NB4 (cell line): ENCODE data around the gene OR4F15.
A peak's percentile ranks its signal among the peaks of the same experiment; 100 is the strongest.

Source experiments
- DNase-seq: peaks from one replicate; pipeline ENCODE4 v3.0.0; 2010; ENCODE audit warnings: low read depth
- H3K4me3 ChIP-seq: one replicate; pipeline ENCODE4 v1.5.1; 2011; ENCODE audit warnings: mild to moderate bottlenecking, low read depth, low read length, moderate library complexity
- MAX ChIP-seq: IDR thresholded peaks from 2 replicates; pipeline ENCODE4 v1.6.1; 2011; ENCODE audit warnings: low read depth, low read length
- MYC ChIP-seq: IDR thresholded peaks from 2 replicates; pipeline ENCODE4 v1.6.1; 2011; ENCODE audit warnings: low read depth, low read length
- POLR2A ChIP-seq: IDR thresholded peaks from 2 replicates; pipeline ENCODE4 v1.6.1; 2011; ENCODE audit warnings: mild to moderate bottlenecking; ENCODE audit not compliant: insufficient read length; ENCODE audit errors: extremely low read depth
- TF ChIP-seq, protein P1 (sequence below): IDR thresholded peaks from one replicate; pipeline ENCODE4 v1.5.1; 2012; ENCODE audit warnings: low read depth, low read length

The OR4F15 gene

GRCh38 chr15:101813803-101814534 lies 2.0 kb downstream of the OR4F15 start:
- H3K4me3 ChIP-seq, result no peak overlapping the region
- DNase-seq, result peak; percentile 6
- TF ChIP-seq POLR2A, result no peak
- no peak for TF ChIP-seq MAX
- TF ChIP-seq MYC, result no peak
- TF ChIP-seq, protein P1, sequence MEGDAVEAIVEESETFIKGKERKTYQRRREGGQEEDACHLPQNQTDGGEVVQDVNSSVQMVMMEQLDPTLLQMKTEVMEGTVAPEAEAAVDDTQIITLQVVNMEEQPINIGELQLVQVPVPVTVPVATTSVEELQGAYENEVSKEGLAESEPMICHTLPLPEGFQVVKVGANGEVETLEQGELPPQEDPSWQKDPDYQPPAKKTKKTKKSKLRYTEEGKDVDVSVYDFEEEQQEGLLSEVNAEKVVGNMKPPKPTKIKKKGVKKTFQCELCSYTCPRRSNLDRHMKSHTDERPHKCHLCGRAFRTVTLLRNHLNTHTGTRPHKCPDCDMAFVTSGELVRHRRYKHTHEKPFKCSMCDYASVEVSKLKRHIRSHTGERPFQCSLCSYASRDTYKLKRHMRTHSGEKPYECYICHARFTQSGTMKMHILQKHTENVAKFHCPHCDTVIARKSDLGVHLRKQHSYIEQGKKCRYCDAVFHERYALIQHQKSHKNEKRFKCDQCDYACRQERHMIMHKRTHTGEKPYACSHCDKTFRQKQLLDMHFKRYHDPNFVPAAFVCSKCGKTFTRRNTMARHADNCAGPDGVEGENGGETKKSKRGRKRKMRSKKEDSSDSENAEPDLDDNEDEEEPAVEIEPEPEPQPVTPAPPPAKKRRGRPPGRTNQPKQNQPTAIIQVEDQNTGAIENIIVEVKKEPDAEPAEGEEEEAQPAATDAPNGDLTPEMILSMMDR, result no peak

DNA sequence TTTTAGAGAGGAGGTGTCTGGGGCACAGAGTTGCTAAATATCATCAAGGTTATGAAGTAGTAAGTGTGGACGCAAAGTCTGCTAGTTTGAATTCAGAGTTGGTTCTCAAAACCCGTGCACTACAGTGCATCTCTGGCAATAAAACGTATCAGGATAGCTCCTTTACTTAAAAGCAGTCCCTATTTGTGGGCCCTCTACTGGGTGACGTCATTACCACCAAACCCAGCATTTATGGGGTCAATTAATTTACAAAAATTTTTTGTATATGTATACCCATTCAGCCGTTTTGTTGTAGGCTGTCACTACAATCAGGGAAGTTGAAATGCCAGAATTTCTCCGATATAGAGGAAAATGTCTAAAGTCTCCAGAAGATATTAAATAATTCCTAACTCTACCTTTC lies 8.8 kb downstream of the OR4F15 start:
- no peak for DNase-seq
- no peak overlapping the region for H3K4me3 ChIP-seq
- TF ChIP-seq MYC (no peak), MAX (no peak), POLR2A (no peak)

GRCh38 chr15:101827257-101827656 lies 15.3 kb downstream of the OR4F15 start:
- H3K4me3 ChIP-seq, result no peak overlapping the region
- TF ChIP-seq MYC, result no peak
- TF ChIP-seq POLR2A, result no peak
- DNase-seq, result no peak

DNA sequence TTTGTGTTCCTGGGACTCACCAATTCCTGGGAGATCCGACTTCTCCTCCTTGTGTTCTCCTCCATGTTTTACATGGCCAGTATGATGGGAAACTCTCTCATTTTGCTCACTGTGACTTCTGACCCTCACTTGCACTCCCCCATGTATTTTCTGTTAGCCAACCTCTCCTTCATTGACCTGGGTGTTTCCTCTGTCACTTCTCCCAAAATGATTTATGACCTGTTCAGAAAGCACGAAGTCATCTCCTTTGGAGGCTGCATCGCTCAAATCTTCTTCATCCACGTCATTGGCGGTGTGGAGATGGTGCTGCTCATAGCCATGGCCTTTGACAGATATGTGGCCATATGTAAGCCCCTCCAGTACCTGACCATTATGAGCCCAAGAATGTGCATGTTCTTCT lies 16.8 kb downstream of the OR4F15 start:
- H3K4me3 ChIP-seq, result no peak overlapping the region
- TF ChIP-seq MAX, result no peak
- TF ChIP-seq, protein P1, result no peak
- TF ChIP-seq MYC, result no peak
- TF ChIP-seq POLR2A, result no peak
- no peak for DNase-seq

DNA sequence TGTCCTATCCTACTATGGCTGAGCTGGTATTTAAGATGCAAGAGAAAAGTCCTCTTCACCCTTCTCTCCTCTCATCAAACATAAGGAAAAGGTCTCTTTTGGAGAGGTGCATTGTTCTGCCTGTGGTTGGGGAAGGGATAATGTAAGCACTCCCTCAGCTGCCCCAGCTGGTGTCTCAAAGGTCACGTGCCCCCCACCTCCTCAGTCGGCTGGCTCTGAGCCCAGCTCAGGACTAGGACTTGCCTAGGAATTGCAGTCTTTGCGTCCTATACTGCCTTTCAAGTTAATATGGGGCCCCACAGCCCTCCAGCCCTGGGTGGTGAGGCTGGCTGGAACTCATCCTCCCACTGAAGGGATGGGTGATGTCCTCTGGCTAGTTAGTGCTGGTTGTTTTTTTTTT lies 29.7 kb downstream of the OR4F15 start:
- DNase-seq, result no peak
- no peak for TF ChIP-seq MAX
- TF ChIP-seq MYC, result no peak
- TF ChIP-seq, protein P1, result no peak
- TF ChIP-seq POLR2A, result no peak

DNA sequence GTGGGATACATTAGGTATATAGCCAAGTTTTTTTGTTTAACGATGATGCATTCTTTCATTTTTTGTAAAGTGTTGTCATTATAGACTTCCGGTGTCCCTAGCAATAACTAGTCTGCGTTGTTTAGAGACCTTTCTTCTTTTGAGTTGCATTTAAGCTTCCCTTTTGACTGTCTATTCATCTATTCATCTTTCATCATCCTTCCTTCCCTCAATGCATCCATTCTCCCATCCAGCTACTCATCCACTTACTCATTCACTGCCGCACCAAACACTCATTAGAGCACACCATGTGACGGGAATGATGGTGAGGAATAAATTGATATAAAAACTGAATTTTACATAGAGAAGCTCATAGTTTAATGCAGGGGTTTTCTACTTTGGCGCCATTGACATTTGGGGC lies 32.9 kb downstream of the OR4F15 start:
- no peak for TF ChIP-seq MYC
- no peak for TF ChIP-seq MAX
- no peak for TF ChIP-seq POLR2A
- TF ChIP-seq, protein P1, result no peak
- H3K4me3 ChIP-seq, result no peak overlapping the region

More for the DNA sequence above, 29.7 kb downstream of the OR4F15 start:
- H3K4me3 ChIP-seq, result no peak overlapping the region

More for the DNA sequence above, 32.9 kb downstream of the OR4F15 start:
- DNase-seq, result no peak
